Measurements from ENCODE around the gene FAM149B1.

FAM149B1 gene

GRCh38 chr10:73182568-73182967 lies 14.6 kb downstream of the FAM149B1 start:
- no peak for DNase-seq

GRCh38 chr10:73183667-73184281 lies 15.9 kb downstream of the FAM149B1 start:
- DNase-seq: no peak

- DNase-seq: no peak
Measured at GRCh38 chr10:73186266-73186665, 18.3 kb downstream of the FAM149B1 start.

- no peak for DNase-seq
Measured at GRCh38 chr10:73190188-73190587, 22.3 kb downstream of the FAM149B1 start.

GRCh38 chr10:73205081-73205480 lies 37.2 kb downstream of the FAM149B1 start:
- DNase-seq: no peak

GRCh38 chr10:73205890-73206289 lies 38.0 kb downstream of the FAM149B1 start:
- DNase-seq: no peak

GRCh38 chr10:73206385-73206784 lies 38.5 kb downstream of the FAM149B1 start:
- DNase-seq: no peak

- DNase-seq: no peak
Measured at GRCh38 chr10:73207883-73208282, 40.0 kb downstream of the FAM149B1 start.

- DNase-seq: no peak
Measured at GRCh38 chr10:73209705-73210104, 41.8 kb downstream of the FAM149B1 start.

- DNase-seq: no peak
Measured at GRCh38 chr10:73210395-73211105, 42.6 kb downstream of the FAM149B1 start.

GRCh38 chr10:73211106-73211811 lies 43.3 kb downstream of the FAM149B1 start:
- no peak for DNase-seq

GRCh38 chr10:73215749-73216148 lies 47.8 kb downstream of the FAM149B1 start:
- DNase-seq: no peak

GRCh38 chr10:73217628-73218027 lies 49.7 kb downstream of the FAM149B1 start:
- no peak for DNase-seq

GRCh38 chr10:73218431-73219191 lies 50.7 kb downstream of the FAM149B1 start:
- no peak for DNase-seq

- no peak for DNase-seq
Measured at GRCh38 chr10:73219384-73219783, 51.5 kb downstream of the FAM149B1 start.

- no peak for DNase-seq
Measured at GRCh38 chr10:73220989-73221388, 53.1 kb downstream of the FAM149B1 start.

- no peak for DNase-seq
Measured at GRCh38 chr10:73225518-73225917, 57.6 kb downstream of the FAM149B1 start.

GRCh38 chr10:73226663-73227062 lies 58.7 kb downstream of the FAM149B1 start:
- DNase-seq: no peak

GRCh38 chr10:73228247-73228646 lies 60.3 kb downstream of the FAM149B1 start:
- no peak for DNase-seq

- DNase-seq: no peak
Measured at GRCh38 chr10:73229567-73229966, 61.6 kb downstream of the FAM149B1 start.

GRCh38 chr10:73232887-73233286 lies 65.0 kb downstream of the FAM149B1 start:
- no peak for DNase-seq

- no peak for DNase-seq
Measured at GRCh38 chr10:73233883-73234282, 66.0 kb downstream of the FAM149B1 start.

- no peak for DNase-seq
Measured at GRCh38 chr10:73234695-73235094, 66.8 kb downstream of the FAM149B1 start.
